HepG2 (cell line): Measurements from ENCODE around the gene ZNF512B. TPM values are rescaled to one million over a fixed set of nuclear protein-coding genes. Genes with fewer than 3 reads are reported as not detected.

Experiments used
- ARID2 ChIP-seq: sonication (generic); formaldehyde crosslinking; IDR thresholded peaks from 2 replicates; pipeline ENCODE4 v1.8.1; 2022; ENCODE audit warnings: mild to moderate bottlenecking, missing genetic modification reagents, borderline replicate concordance
- ARID5B ChIP-seq: IDR thresholded peaks from 2 replicates; pipeline ENCODE4 v1.4.0; 2020; ENCODE audit warnings: mild to moderate bottlenecking, missing genetic modification reagents
- FOXM1 ChIP-seq: sonication (generic); formaldehyde crosslinking; IDR thresholded peaks from 2 replicates; pipeline ENCODE4 v1.5.0; 2020; ENCODE audit warnings: missing genetic modification reagents
- HIVEP1 ChIP-seq: sonication (generic); formaldehyde crosslinking; IDR thresholded peaks from 2 replicates; pipeline ENCODE4 v1.4.0; 2020; ENCODE audit warnings: mild to moderate bottlenecking, missing genetic modification reagents
- KLF13 ChIP-seq: sonication (generic); formaldehyde crosslinking; IDR thresholded peaks from 2 replicates; pipeline ENCODE4 v1.4.0; 2020; ENCODE audit warnings: mild to moderate bottlenecking, missing genetic modification reagents
- MAFK ChIP-seq, 2 experiments: IDR thresholded peaks in 1 of 2; conservative IDR thresholded peaks in 1 of 2; 2 replicates each; pipeline ENCODE4 v1.6.1; 2011; ENCODE audit warnings: improper control_type of control experiment in 2 of 2, low read length in 2 of 2
- NCOA2 ChIP-seq: sonication (generic); formaldehyde crosslinking; IDR thresholded peaks from 2 replicates; pipeline ENCODE4 v1.8.0; 2022; ENCODE audit warnings: inconsistent platforms
- PAX8 ChIP-seq: sonication (generic); formaldehyde crosslinking; IDR thresholded peaks from 2 replicates; pipeline ENCODE4 v1.8.0; 2022; ENCODE audit warnings: mild to moderate bottlenecking, missing genetic modification reagents, borderline replicate concordance
- PAXIP1 ChIP-seq: sonication (generic); formaldehyde crosslinking; conservative IDR thresholded peaks from 2 replicates; pipeline ENCODE4 v1.4.0; 2020; ENCODE audit warnings: mild to moderate bottlenecking, missing genetic modification reagents, moderate library complexity
- SIN3A ChIP-seq: IDR thresholded peaks from 2 replicates; pipeline ENCODE4 v1.6.1; 2011; ENCODE audit warnings: low read depth, mild to moderate bottlenecking, control low read depth, low read length, borderline replicate concordance
- THAP9 ChIP-seq: sonication (generic); formaldehyde crosslinking; IDR thresholded peaks from 2 replicates; pipeline ENCODE4; 2020; ENCODE audit warnings: missing genetic modification reagents, mild to moderate bottlenecking, borderline replicate concordance
- ZFP90 ChIP-seq: sonication (generic); formaldehyde crosslinking; IDR thresholded peaks from 2 replicates; pipeline ENCODE4 v1.8.0; 2022; ENCODE audit warnings: missing genetic modification reagents, mild to moderate bottlenecking, inconsistent platforms, borderline replicate concordance
- ZNF605 ChIP-seq: sonication (generic); formaldehyde crosslinking; IDR thresholded peaks from 2 replicates; pipeline ENCODE4 v1.8.0; 2022; ENCODE audit warnings: mild to moderate bottlenecking, missing genetic modification reagents
- ZNF710 ChIP-seq: sonication (generic); formaldehyde crosslinking; IDR thresholded peaks from 2 replicates; pipeline ENCODE4 v1.5.0; 2020; ENCODE audit warnings: mild to moderate bottlenecking, missing genetic modification reagents, borderline replicate concordance
- ZNF768 ChIP-seq: sonication (generic); formaldehyde crosslinking; IDR thresholded peaks from 2 replicates; pipeline ENCODE4 v1.4.0; 2020; ENCODE audit warnings: missing genetic modification reagents
- polyA plus RNA-seq, 8 experiments: library from polyadenylated mRNA; depleted of rRNA in 3 of 8; stranded (reverse) in 7 of 8; unstranded in 1 of 8; fragments of >200 nt; fragmentation: Illumina TruSeq in 4 of 8; extraction: Trizol in 4 of 8; gene quantifications; 2 replicates each; pipeline versions ENCODE4 v1.2.1 to v1.2.3, GENCODE V29; 2011 to 2016; ENCODE audit warnings: low read depth in 4 of 8, missing spikeins in 1 of 8, mixed read lengths in 1 of 8; ENCODE audit not compliant: insufficient read depth in 1 of 8
- total RNA-seq, 5 experiments: library from RNA; depleted of rRNA; stranded (reverse); fragments of >200 nt; fragmentation: Illumina TruSeq; extraction: Trizol; gene quantifications; 2 replicates each; pipeline ENCODE4 v1.2.3, GENCODE V29; 2016; ENCODE audit warnings: low read depth in 1 of 5

Gene ZNF512B
- total and polyA plus RNA-seq, 2 of the 13 experiments (the other 11 are each of a cell fraction or from before 2014, with no cell fraction given) = 11.5 to 30.6 TPM

GRCh38 chr20:63979557-63980316, 10.0 kb upstream of the ZNF512B start, which contains the start of gene SAMD10 (continued):
- peak; percentile 51; the same call in 1 of the 2 replicates for TF ChIP-seq THAP9
- peak; percentile 41; the same call in 1 of the 2 replicates for TF ChIP-seq NCOA2 (CRISPR knock-in tag)
- peak; percentile 63 for TF ChIP-seq ZNF605 (CRISPR knock-in tag)
- TF ChIP-seq HIVEP1 = 0 out of 2 replicates have a peak, but pooled peaks have one; percentile 49
- TF ChIP-seq ARID5B (CRISPR knock-in tag) = peak; percentile 19; the same call in 1 of the 2 replicates
- no peak for TF ChIP-seq PAXIP1 (CRISPR knock-in tag)
- no peak for TF ChIP-seq ARID2 (CRISPR knock-in tag)
- TF ChIP-seq ZNF710 = peak; percentile 73; the same call in 1 of the 2 replicates
- TF ChIP-seq SIN3A = peak; percentile 28; the same call in 1 of the 2 replicates
- TF ChIP-seq FOXM1 (CRISPR knock-in tag) = no peak
- no peak for TF ChIP-seq MAFK (conservative IDR thresholded peaks at IDR 0.05 in 1 of 2, IDR thresholded peaks at IDR 0.05 in 1 of 2; ENCODE audit: low read length in 2 of 2)
- 0 out of 2 replicates have a peak, but pooled peaks have one; percentile 35 for TF ChIP-seq ZNF768
- 0 out of 2 replicates have a peak, but pooled peaks have one; percentile 21 for TF ChIP-seq KLF13 (CRISPR knock-in tag)
- no peak for TF ChIP-seq PAX8 (CRISPR knock-in tag)
- 0 out of 2 replicates have a peak, but pooled peaks have one; percentile 11 for TF ChIP-seq ZFP90 (CRISPR knock-in tag)
